ENCODE measurements around the gene PCDHGB3.
"Not testable (repeated sequence)": the region's sequence is repeated elsewhere in the genome, so short reads cannot be mapped to it uniquely, and the experiment has no call there.

The PCDHGB3 gene

GRCh38 chr5:141393267-141393666 lies 23.2 kb downstream of the PCDHGB3 start:
- DNase-seq = no peak

DNA sequence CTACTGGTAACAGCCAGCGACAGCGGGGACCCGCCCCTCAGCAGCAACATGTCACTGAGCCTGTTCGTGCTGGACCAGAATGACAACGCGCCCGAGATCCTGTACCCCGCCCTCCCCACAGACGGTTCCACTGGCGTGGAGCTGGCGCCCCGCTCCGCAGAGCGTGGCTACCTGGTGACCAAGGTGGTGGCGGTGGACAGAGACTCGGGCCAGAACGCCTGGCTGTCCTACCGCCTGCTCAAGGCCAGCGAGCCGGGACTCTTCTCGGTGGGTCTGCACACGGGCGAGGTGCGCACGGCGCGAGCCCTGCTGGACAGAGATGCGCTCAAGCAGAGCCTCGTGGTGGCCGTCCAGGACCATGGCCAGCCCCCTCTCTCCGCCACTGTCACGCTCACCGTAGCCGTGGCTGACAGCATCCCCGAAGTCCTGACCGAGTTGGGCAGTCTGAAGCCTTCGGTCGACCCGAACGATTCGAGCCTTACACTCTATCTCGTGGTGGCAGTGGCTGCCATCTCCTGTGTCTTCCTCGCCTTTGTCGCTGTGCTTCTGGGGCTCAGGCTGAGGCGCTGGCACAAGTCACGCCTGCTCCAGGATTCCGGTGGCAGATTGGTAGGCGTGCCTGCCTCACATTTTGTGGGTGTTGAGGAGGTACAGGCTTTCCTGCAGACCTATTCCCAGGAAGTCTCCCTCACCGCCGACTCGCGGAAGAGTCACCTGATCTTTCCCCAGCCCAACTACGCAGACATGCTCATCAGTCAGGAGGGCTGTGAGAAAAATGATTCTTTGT lies 24.6 kb downstream of the PCDHGB3 start:
- DNase-seq = not testable (repeated sequence)

DNA sequence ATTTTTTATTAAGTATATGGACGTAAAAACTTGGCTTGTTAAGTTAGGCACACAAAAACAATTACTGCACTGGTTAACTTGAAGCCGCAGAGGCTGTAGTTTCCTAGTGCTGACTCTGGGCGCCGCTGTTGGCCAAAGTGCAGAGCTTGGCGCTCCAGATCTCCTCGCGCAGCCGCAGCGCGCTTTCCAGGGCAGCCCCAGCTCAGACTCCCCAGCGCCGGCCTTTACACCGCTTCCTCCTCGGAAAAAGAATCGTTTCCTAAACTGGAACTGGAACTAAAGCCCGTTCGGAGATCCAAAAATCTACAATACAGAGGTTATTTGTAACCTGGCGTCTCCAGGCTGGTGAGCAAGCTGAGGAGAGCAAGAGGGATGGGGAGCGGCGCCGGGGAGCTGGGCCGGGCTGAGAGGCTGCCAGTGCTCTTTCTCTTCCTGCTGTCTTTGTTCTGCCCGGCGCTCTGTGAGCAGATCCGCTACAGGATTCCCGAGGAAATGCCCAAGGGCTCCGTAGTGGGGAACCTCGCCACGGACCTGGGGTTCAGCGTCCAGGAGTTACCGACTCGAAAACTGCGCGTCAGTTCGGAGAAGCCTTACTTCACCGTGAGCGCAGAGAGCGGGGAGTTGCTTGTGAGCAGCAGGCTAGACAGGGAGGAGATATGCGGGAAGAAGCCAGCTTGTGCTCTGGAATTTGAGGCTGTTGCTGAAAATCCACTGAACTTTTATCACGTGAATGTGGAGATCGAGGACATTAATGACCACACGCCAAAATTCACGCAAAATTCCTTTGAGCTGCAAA lies 27.9 kb downstream of the PCDHGB3 start, which contains the start of gene PCDHGB5:
Gene PCDHGB5, plus strand, starts transcription at position 192 of the 796 bp plus-strand sequence. Its CDS starts 181 bp downstream, at position 373.
- not testable (repeated sequence) for DNase-seq

DNA sequence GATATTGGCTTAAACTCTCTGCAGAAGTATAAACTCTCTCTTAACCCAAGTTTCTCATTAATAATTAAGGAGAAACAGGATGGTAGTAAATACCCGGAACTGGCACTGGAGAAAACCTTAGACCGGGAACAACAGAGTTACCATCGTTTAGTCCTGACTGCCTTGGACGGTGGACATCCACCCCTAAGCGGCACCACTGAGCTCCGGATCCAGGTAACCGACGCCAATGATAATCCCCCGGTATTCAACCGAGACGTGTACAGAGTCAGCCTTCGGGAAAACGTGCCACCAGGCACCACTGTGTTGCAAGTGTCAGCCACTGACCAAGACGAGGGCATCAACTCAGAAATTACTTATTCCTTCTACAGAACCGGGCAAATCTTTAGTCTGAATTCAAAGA lies 28.6 kb downstream of the PCDHGB3 start:
- no peak for DNase-seq

DNA sequence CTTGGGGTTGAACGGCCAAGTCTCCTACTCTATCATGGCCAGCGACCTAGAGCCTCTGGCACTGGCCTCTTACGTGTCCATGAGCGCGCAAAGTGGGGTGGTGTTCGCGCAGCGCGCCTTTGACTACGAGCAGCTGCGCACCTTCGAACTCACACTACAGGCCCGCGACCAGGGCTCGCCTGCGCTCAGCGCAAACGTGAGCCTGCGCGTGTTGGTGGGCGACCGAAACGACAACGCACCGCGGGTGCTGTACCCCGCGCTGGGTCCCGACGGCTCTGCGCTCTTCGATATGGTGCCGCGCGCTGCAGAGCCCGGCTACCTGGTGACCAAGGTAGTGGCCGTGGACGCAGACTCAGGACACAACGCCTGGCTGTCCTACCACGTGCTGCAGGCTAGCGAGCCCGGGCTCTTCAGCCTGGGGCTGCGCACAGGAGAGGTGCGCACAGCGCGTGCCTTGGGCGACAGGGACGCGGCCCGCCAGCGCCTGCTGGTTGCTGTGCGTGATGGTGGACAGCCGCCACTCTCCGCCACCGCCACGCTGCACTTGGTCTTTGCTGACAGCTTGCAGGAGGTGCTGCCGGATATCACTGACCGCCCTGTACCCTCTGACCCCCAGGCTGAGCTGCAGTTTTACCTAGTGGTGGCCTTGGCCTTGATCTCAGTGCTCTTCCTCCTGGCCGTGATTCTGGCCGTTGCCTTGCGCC lies 29.7 kb downstream of the PCDHGB3 start:
- no peak for DNase-seq

DNA sequence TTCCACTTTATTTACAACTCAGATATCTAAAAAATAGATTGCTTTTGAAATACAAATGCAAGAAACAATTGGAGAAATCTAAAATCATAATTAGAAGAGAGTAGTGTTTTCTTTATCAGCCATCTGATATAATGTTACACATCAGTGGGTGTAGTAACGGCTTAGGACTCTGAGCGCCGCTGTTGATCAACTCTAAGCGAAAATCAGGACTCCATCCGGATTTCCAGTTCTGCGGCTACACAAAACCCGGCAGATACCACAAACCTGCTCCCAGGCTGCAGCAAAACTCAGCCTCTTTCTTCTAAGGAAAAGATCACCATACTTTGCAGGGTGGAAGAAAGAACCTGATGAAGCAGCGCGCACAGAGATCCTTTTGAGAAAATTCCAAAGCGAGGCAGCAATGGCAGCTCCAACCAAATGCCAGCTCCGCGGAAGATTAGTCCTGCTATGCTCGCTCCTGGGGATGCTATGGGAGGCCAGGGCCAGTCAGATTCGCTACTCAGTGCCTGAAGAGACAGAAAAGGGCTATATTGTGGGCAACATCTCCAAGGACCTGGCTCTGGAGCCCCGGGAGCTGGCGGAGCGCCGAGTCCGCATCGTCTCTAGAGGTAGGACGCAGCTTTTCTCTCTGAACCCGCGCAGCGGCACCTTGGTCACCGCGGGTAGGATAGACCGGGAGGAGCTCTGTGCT lies 32.7 kb downstream of the PCDHGB3 start, which contains the start of gene PCDHGA9:
Gene PCDHGA9, plus strand, starts transcription at position 226 of the 691 bp plus-strand sequence. Its CDS starts 175 bp downstream, at position 401.
- DNase-seq = no peak

DNA sequence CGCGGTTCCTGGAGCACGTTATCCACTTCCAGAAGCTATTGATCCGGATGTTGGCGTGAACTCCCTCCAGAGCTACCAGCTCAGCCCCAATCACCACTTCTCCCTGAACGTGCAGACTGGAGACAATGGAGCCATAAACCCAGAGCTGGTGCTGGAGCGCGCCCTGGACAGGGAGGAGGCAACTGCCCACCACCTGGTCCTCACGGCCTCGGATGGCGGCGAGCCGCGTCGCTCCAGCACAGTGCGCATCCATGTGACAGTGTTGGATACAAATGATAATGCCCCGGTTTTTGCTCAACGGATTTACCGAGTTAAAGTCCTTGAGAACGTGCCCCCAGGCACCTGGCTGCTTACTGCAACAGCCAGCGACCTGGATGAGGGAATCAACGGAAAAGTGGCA lies 33.3 kb downstream of the PCDHGB3 start:
- DNase-seq = no peak

DNA sequence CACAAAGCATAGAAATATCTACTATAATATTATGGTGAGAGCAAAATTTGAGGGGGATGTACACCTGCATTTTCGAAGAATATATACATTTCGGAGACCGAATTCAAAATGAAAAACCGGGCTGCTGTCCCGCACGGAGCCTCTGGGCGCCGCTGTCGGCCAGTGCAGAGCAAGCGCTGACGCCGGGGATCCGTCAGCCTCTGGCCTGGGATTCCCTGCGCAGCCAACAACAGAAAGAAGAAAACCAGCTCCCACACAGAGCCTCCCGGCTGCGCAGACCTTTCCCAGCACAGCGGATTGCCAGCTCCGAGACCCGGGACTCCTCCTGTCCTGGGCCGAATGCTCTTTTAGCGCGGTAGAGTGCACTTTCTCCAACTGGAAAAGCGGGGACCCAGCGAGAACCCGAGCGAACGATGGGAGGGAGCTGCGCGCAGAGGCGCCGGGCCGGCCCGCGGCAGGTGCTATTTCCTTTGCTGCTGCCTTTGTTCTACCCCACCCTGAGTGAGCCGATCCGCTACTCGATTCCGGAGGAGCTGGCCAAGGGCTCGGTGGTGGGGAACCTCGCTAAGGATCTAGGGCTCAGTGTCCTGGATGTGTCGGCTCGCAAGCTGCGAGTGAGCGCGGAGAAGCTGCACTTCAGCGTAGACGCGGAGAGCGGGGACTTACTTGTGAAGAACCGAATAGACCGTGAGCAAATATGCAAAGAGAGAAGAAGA lies 37.9 kb downstream of the PCDHGB3 start, which contains the start of gene PCDHGB6:
Gene PCDHGB6, plus strand, starts transcription at position 232 of the 716 bp plus-strand sequence. Its CDS starts 182 bp downstream, at position 414.
- not testable (repeated sequence) for DNase-seq

GRCh38 chr5:141409598-141410306 lies 39.7 kb downstream of the PCDHGB3 start:
- no peak for DNase-seq

DNA sequence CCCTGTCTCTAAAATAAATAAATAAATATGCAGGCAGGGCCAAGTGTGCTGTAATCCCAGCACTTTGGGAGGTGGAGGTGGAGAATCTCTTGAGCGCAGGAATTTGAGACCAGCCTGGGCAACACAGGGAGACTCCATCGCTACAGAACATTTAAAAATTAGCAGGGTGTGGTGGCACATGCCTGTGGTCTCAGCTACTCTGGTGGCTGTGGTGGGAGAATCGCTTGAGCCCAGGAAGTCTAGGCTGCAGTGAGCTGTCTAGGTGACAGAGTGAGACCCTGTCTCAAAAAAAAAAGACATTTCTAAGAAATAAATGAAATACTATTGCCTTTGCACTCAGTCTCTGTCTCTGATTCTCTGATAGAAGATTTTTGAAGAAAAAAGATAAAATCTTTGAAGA lies 41.5 kb downstream of the PCDHGB3 start:
- no peak for DNase-seq

GRCh38 chr5:141412854-141413539 lies 43.0 kb downstream of the PCDHGB3 start, which contains the start of gene PCDHGA10:
TSS of gene PCDHGA10 (plus strand) at chr5:141412987. CDS start at chr5:141413176, 189 bp downstream.
- no peak for DNase-seq

DNA sequence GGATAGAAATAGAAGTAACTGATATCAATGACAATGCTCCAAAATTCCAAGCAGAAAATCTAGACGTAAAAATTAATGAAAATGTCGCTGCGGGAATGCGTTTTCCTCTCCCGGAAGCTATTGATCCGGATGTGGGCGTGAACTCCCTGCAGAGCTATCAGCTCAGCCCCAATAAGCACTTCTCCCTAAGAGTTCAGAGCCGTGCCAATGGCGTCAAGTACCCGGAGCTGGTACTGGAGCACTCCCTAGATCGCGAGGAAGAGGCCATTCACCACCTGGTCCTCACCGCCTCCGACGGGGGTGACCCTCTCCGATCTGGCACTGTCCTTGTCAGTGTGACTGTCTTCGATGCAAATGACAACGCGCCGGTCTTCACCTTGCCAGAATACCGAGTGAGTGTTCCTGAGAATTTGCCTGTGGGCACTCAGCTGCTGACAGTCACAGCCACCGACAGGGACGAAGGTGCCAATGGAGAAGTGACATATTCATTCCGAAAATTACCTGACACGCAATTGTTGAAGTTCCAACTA lies 43.6 kb downstream of the PCDHGB3 start:
- DNase-seq = no peak

DNA sequence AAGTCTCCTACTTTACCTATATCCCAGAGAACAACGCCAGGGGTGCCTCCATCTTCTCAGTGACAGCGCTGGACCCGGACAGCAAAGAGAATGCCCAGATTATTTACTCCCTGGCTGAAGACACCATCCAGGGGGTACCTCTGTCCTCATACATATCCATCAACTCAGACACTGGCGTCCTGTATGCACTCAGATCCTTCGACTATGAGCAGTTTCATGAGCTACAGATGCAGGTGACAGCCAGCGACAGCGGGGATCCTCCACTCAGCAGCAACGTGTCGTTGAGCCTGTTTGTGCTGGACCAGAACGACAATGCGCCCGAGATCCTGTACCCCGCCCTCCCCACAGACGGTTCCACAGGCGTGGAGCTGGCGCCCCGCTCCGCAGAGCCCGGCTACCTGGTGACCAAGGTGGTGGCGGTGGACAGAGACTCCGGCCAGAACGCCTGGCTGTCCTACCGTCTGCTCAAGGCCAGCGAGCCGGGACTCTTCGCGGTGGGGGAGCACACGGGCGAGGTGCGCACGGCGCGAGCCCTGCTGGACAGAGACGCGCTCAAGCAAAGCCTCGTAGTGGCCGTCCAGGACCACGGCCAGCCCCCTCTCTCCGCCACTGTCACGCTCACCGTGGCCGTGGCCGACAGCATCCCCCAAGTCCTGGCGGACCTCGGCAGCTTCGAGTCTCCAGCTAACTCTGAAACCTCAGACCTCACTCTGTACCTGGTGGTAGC lies 44.7 kb downstream of the PCDHGB3 start:
- DNase-seq = not testable (repeated sequence)

DNA sequence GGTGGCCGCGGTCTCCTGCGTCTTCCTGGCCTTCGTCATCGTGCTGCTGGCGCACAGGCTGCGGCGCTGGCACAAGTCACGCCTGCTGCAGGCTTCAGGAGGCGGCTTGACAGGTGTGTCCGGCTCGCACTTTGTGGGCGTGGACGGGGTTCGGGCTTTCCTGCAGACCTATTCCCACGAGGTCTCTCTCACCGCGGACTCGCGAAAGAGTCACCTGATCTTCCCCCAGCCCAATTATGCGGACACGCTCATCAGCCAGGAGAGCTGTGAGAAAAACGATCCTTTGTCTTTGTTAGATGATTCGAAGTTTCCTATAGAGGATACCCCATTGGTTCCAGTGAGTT lies 45.2 kb downstream of the PCDHGB3 start:
- DNase-seq = not testable (repeated sequence)

DNA sequence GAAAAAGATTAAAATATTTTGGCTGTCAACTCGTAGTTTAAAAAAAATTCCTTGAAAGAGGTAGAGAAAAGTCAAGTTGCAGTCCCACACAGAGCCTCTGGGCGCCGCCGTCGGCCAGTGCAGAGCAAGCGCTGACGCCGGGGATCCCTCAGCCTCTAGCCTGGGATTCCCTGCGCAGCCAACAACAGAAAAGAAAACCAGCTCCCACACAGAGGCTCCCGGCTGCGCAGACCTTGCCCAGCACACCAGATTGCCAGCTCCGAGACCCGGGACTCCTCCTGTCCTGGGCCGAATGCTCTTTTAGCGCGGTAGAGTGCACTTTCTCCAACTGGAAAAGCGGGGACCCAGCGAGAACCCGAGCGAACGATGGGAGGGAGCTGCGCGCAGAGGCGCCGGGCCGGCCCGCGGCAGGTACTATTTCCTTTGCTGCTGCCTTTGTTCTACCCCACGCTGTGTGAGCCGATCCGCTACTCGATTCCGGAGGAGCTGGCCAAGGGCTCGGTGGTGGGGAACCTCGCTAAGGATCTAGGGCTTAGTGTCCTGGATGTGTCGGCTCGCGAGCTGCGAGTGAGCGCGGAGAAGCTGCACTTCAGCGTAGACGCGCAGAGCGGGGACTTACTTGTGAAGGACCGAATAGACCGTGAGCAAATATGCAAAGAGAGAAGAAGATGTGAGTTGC lies 47.6 kb downstream of the PCDHGB3 start, which contains the start of gene PCDHGB7:
Gene PCDHGB7, plus strand, starts transcription at position 184 of the 679 bp plus-strand sequence. Its CDS starts 183 bp downstream, at position 367.
- not testable (repeated sequence) for DNase-seq

DNA sequence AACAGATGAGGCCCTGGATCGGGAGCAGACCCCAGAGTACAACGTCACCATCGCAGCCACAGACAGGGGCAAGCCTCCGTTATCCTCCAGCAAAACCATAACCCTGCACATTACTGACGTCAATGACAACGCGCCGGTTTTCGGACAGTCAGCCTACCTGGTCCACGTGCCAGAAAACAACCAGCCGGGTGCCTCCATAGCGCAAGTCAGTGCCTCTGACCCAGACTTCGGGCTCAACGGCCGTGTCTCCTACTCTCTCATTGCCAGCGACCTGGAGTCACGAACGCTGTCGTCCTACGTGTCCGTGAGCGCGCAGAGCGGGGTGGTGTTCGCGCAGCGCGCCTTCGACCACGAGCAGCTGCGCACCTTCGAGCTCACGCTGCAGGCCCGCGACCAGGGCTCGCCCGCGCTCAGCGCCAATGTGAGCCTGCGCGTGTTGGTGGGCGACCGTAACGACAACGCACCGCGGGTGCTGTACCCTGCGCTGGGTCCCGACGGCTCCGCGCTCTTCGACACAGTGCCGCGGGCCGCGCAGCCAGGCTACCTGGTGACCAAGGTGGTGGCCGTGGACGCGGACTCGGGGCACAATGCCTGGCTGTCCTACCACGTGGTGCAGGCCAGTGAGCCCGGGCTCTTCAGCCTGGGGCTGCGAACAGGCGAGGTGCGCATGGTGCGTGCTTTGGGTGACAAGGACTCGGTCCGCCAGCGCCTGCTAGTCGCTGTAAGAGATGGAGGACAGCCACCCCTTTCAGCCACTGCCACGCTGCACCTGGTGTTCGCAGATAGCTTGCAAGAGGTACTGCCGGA lies 49.2 kb downstream of the PCDHGB3 start:
- DNase-seq = no peak

GRCh38 chr5:141420855-141421488 lies 50.9 kb downstream of the PCDHGB3 start, which contains the start of gene PCDHGA11:
TSS of gene PCDHGA11 (plus strand) at chr5:141421051. CDS start at chr5:141421228, 177 bp downstream.
- no peak for DNase-seq
